Measurements from ENCODE around the gene PLCB2. TPM values are rescaled to one million over a fixed set of nuclear protein-coding genes. Genes with fewer than 3 reads are reported as not detected.

PLCB2 gene
- total and polyA plus RNA-seq, 9 of the 15 experiments (the other 6 are each of a cell fraction or from before 2014, with no cell fraction given) = 0.37 to 12.3 (median 8.0) TPM

- TF ChIP-seq TRIM25 (IDR thresholded peaks at IDR 0.05; ENCODE audit: borderline replicate concordance) = no peak
- TF ChIP-seq ZNF175 (CRISPR knock-in tag; IDR thresholded peaks at IDR 0.05; ENCODE audit: low read depth) = no peak
- TF ChIP-seq ZBTB7A (IDR thresholded peaks at IDR 0.05; ENCODE audit: borderline replicate concordance, control insufficient read depth, low read depth, low read length) = peak; percentile 64; the same call in 1 of the 2 replicates
- TF ChIP-seq HOXB6 (CRISPR knock-in tag; IDR thresholded peaks at IDR 0.05; ENCODE audit: borderline replicate concordance) = no peak
- TF ChIP-seq HIVEP1 (CRISPR knock-in tag; IDR thresholded peaks at IDR 0.05) = no peak
- peak; percentile 43; the same call in 1 of the 2 replicates for TF ChIP-seq CBFB (CRISPR knock-in tag; IDR thresholded peaks at IDR 0.05)
- TF ChIP-seq UBTF (IDR thresholded peaks at IDR 0.05; ENCODE audit: borderline replicate concordance in 1 of 2, low read depth in 2 of 2, low read length in 2 of 2) = peak in 1 of 2 experiments; percentile 73; a peak in 1 of 4 replicates
- TF ChIP-seq E2F1 (CRISPR knock-in tag; IDR thresholded peaks at IDR 0.05) = peak; percentile 14; the same call in 1 of the 2 replicates
- TF ChIP-seq ZNF384 (IDR thresholded peaks at IDR 0.05; ENCODE audit: low read depth, low read length) = no peak
- TF ChIP-seq TCFL5 (CRISPR knock-in tag; conservative IDR thresholded peaks at IDR 0.05) = no peak
- no peak for TF ChIP-seq FOXM1 (IDR thresholded peaks at IDR 0.05; ENCODE audit: low read depth)
- TF ChIP-seq FOXM1 (CRISPR knock-in tag; IDR thresholded peaks at IDR 0.05; ENCODE audit: low read depth) = no peak
- TF ChIP-seq DPF2 (IDR thresholded peaks at IDR 0.05) = no peak
- no peak for TF ChIP-seq GTF3C2 (IDR thresholded peaks at IDR 0.05; ENCODE audit: borderline replicate concordance, extremely low read depth, insufficient read length)
- TF ChIP-seq ZNF395 (CRISPR knock-in tag; IDR thresholded peaks at IDR 0.05) = no peak
- peak; percentile 86 for TF ChIP-seq EGR1 (conservative IDR thresholded peaks at IDR 0.05)
Measured at GRCh38 chr15:40282147-40282868, 25.4 kb downstream of the PLCB2 start (continued).
